BE2C (cell line): ENCODE measurements around the gene CLEC2L.

Experiments used
- DNase-seq: peaks from one replicate; pipeline ENCODE4 v3.0.0-alpha.2; 2020
- H3K27me3 ChIP-seq: fragments of 250-450 bp; sonication (Bioruptor Pico); 2 replicates; pipeline ENCODE4 v1.5.1; 2020; ENCODE audit warnings: mild to moderate bottlenecking
- H3K36me3 ChIP-seq: fragments of 250-450 bp; sonication (Bioruptor Pico); 2 replicates; pipeline ENCODE4 v1.5.1; 2020; ENCODE audit warnings: mild to moderate bottlenecking
- H3K4me1 ChIP-seq: fragments of 250-450 bp; sonication (Bioruptor Pico); 2 replicates; pipeline ENCODE4 v1.5.1; 2020
- H3K4me3 ChIP-seq: 2 replicates; pipeline ENCODE4 v1.5.1; 2011; ENCODE audit warnings: low read depth, low read length
- H3K9me3 ChIP-seq: fragments of 250-450 bp; sonication (Bioruptor Pico); 2 replicates; pipeline ENCODE4 v1.5.1; 2020
- CTCF ChIP-seq: IDR thresholded peaks from 2 replicates; pipeline ENCODE4 v1.5.1; 2012; ENCODE audit warnings: mild to moderate bottlenecking, low read depth, low read length

CLEC2L gene

GRCh38 chr7:139585042-139585441 is 61.6 kb downstream of the CLEC2L start:
- H3K27me3 ChIP-seq: no peaks in the 10 kb centered on the region
- no peaks in the 10 kb centered on the region for H3K9me3 ChIP-seq
- TF ChIP-seq CTCF: no peak
- no peak overlapping the region for H3K4me3 ChIP-seq
- H3K4me1 ChIP-seq: no peaks in the 10 kb centered on the region; the same call in 1 of the 2 replicates
- H3K36me3 ChIP-seq: no peaks in the 10 kb centered on the region
- DNase-seq: no peak

- Histone ChIP-seq H3K4me1 (no peaks in the 10 kb centered on the region; the same call in 1 of the 2 replicates), H3K9me3 (no peaks in the 10 kb centered on the region), H3K27me3 (no peaks in the 10 kb centered on the region), H3K4me3 (no peak overlapping the region), H3K36me3 (no peaks in the 10 kb centered on the region)
- TF ChIP-seq CTCF: no peak
- no peak for DNase-seq
Observed at GRCh38 chr7:139586286-139586685, 62.8 kb downstream of the CLEC2L start.

- no peak for DNase-seq
- no peaks in the 10 kb centered on the region; the same call in 1 of the 2 replicates for H3K4me1 ChIP-seq
- no peaks in the 10 kb centered on the region for H3K27me3 ChIP-seq
- no peaks in the 10 kb centered on the region for H3K36me3 ChIP-seq
- no peak overlapping the region for H3K4me3 ChIP-seq
- no peaks in the 10 kb centered on the region for H3K9me3 ChIP-seq
- TF ChIP-seq CTCF: no peak
Observed at GRCh38 chr7:139587535-139587934, 64.0 kb downstream of the CLEC2L start.

GRCh38 chr7:139588632-139589031 is 65.1 kb downstream of the CLEC2L start:
- Histone ChIP-seq H3K36me3 (no peaks in the 10 kb centered on the region), H3K4me1 (no peaks in the 10 kb centered on the region; the same call in 1 of the 2 replicates), H3K9me3 (no peaks in the 10 kb centered on the region), H3K27me3 (no peaks in the 10 kb centered on the region), H3K4me3 (no peak overlapping the region)
- TF ChIP-seq CTCF: no peak
- no peak for DNase-seq

- Histone ChIP-seq H3K9me3 (no peaks in the 10 kb centered on the region), H3K27me3 (no peaks in the 10 kb centered on the region), H3K36me3 (no peaks in the 10 kb centered on the region), H3K4me1 (no peaks in the 10 kb centered on the region; the same call in 1 of the 2 replicates), H3K4me3 (no peak overlapping the region)
- DNase-seq: no peak
- no peak for TF ChIP-seq CTCF
Observed at GRCh38 chr7:139589474-139589873, 66.0 kb downstream of the CLEC2L start.

- TF ChIP-seq CTCF: no peak
- DNase-seq: no peak
- H3K27me3 ChIP-seq: no peaks in the 10 kb centered on the region
- no peak overlapping the region for H3K4me3 ChIP-seq
- H3K36me3 ChIP-seq: peaks cover 5% of the 10 kb centered on the region
- H3K4me1 ChIP-seq: no peaks in the 10 kb centered on the region; the same call in 1 of the 2 replicates
- no peaks in the 10 kb centered on the region for H3K9me3 ChIP-seq
Observed at GRCh38 chr7:139591550-139592195, 68.2 kb downstream of the CLEC2L start.
